Stimulated activated CD8-positive, alpha-beta memory T cell treated with anti-CD3 and anti-CD28 coated beads, Interleukin-7, amount 100 ng/mL, for 48 hours (primary cell): ENCODE data around the gene LRP8.

ENCODE experiments used
- DNase-seq, 2 donors: peaks; one replicate each; pipeline ENCODE4 v3.0.0-alpha.2; 2020; ENCODE audit warnings: low read depth in 1 of 2; ENCODE audit errors: extremely low read depth in 1 of 2

The LRP8 gene

DNA sequence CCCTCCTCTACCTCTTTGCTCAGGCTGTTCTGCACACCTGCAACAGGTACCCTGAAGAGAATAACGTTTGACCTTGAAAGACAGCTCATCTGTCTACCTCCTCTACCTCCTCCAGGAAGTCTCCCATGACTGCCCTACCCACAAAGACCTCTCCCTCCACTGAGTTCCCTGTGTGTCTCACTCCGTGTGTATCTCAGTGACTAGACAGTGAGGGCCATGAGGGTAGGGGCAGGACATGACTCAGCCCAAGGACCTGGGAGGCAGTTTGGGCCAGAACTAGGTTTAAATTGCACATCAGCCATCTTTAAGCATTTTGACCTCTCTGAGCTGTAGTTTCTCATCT is 32.0 kb upstream of the LRP8 start:
- DNase-seq = no peak

DNA sequence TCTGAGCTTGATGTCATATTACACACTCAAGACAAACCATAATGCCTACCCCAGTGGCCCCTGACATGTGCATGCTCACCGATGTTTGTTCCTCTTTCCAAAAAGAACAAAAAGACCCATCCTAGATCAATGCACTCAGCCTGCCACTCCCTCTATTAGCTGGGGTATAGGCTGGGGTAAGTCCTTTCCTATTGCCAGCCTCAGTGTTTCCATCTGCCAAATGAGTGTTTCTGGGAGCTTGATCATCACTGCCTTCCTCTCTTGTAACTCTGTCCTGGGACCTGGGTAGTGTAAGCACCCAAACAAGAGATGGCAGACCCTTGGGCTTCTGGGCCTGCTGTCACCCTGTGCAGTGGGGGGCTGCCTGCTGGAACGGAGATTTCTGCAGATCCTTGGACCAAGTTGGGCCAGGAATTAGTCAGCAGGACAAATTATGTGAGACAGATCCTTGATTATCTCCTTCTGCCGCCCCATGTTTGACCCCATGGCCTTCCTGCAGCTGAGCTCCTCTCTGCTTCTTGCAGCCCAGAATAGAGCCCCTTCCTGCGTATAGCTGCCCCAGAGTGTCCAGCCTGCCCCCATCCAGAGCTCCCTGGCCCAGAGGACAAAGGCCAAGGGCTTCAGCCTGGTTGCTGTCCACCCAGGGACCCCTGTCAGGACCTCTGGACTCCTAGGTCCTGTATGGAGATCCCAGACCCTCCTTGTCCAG is 31.5 kb upstream of the LRP8 start:
- no peak for DNase-seq

DNA sequence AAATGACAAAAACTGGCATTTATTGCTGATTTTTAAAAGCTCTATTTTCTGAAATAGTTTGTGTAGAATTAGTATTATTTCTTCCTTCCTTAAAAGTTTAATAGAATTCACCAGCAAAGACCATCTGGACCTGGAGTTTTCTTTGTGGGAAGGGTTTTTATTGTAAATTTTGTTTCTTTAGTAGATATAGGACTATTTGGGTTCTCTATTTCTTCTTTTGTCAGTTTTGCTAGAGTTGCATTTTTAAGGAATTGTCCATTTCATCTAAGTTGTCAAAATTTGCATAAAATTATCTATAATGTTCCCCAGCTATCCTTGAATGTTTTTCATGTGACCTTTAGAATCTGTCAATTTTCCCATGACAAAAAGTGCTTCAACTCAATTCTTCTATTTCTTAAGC is 28.8 kb upstream of the LRP8 start:
- no peak for DNase-seq

DNA sequence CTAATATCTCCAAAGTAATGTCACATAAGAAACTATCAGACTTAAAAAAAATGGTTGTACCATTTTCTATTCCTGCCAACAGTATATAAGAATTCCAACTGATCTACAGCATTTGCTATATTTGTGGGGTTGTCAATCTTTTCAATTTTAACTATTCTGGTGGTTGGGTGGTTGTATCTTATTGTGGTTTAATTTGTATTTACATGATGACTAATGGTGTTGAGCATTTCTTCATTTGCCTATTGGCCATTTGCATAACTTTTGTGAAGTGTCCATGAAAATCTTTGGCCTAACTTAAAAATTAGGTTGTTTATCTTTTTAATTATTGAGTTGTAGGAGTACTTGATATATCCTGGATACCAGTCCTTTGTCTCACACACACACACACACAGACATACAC is 26.2 kb upstream of the LRP8 start:
- DNase-seq = no peak

DNA sequence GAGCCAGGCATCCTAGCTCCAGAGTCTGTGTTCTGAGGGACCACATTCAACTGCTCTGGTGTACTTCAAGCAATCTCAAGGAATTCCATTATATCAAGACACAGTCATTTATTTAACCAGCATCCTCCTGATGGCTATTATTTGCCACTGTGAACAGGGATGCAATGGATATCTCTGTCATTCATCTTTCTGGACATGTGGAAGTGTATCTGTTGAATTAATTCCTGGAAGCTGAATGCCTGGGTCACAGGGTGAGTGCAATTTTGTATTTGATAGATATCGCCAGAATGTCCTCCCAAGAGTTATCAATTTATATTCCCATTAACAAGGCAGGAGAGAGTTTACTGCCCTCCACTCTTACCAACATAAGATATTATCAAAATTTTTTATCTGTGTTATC is 24.7 kb upstream of the LRP8 start:
- no peak for DNase-seq

DNA sequence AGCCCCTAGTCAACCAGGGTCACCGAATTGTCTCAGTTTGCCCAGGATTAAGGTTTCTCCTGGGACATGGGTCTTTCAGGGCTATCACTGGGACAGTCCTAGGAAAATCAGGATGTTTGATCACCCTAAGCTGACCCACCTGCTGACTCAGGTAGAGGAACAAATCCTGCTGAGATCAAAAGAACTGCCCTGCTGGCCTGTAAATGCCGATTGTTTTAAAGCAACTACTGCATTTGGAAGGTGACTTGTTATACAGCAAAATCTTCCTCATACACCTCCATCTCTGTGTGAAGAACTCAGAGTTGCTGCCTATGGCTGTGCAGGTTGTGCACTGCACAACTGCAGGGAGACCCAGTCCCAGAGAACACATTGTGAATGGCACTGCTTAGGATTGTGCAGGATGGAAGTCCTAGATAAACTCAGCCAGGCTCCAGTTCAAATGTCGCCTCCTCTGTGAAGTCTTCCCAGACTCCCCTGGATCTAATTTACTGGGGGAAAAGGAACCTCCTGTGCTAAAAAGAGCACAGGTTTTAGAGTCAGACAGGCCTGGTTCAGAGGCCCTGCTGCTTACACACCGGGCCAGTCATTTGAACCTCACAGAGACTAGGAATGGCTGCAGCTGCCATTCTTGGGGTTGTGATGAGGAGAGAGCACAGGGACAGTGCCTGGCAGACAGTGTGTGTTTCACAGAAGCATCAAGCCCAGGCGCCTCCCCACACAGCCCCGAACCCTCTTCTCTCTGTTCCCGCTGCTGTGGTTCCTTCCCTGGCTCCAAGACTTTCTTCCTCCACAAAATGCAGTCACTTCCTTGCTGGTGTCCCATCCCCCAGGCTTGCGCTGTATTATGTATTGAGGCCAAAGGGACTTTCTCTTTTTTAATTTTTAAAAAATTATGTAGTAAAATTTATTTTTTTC is 23.2 kb upstream of the LRP8 start:
- no peak for DNase-seq

DNA sequence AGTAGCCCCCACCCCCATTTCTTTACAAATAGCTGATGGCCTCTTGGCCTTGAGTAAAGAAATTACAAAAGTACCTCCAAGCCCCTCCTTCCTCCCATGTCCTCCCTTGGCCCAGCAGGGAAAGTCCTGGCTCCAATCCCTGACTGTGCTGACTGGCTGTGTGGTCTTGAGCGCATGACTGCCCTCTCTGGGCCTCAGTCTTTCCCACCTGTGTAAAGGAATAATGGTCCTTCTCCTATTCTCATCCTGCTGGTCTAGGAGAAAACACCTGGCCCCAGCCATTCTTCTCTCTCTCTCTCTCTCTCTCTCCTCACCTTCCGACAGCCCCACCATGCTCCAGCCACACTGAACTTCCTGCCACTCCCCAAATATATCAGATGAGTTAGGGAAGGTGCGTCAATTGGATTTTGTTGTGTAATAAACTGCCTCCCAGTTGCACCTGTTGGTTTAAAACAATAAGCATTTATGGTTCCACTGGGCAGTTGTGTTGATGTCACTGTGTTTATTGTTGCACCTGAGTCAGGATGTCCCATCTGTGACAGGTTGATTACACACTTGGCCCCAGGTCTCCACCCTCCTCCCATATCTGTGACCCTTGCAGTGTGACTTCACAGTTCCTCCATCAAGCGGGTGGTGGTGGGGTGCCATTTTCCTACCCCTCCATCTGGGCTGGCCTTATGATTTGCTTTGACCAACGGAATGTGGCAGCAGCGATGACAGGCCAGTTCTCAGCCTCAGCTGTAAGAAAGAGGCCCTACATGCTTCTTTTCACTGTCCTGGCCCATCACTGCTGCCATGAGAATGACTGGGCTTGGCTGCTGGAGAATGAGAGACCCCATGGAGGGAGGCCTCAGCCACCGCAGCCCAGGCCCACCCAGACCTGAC is 22.3 kb upstream of the LRP8 start:
- DNase-seq = no peak

DNA sequence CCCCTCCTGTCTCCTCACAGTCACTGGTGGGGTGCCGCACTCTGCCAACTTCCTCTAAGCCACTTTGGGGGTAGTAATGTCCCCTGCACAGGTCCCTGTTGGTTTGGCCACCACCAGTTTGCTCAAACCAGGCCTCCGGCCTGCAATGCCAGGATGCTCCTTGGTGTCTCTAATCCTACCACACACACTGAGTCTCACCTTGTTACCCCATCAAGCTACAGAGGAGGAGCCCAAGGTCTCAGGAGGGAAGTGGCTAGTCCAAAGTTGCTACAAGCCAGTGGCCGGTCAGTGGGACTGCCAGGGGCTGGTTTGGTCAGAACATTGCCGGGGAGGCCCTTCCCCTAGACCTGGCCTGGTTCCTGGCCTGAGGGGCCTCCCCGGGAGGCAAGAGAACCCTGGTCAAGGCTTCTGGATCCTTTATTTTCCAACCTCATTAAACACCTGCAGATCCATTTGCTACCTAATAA is 21.5 kb upstream of the LRP8 start:
- no peak for DNase-seq

DNA sequence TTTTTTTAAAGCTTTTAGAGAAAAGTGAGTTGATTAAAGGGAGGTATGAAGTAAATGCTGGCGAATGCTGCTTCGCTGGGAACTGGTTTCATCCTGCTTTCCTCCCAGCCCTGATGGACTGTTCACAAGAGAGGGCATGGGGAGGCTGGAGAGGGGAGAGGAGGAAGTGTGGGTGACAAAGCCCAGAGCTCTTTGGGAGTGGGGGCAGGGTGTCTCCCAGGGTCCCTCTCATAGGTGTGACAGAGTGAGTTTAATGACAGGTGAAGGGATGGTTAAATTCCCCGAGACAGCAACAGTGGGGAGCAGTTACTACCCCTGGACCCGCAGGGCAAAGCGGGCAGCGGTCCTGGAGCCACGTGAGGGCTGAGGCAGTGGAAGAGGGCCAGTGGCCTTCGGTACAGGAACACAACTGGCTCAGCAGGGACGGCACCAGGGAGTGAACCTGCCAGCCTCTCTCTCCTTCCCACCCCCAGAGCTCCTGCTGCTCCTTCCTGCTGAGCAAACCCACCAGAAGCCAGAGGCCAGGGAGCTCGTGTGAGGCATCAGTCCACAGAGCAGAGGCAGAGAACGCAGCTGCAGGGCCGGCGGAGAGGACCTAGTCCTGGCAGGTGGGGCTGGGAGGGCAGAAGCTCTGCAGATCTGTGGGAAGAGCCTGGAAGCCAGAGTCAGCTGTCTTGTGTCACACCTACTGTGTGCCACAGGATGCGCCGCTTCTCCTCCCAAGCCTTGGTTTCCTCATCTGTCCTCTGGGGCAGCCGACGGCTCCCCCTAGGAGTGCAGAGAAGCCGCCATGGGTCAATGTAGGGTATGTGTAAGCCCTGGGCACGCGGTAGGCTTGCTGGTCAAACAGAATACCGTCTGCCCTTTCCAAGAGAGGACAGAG is 20.9 kb upstream of the LRP8 start:
- no peak for DNase-seq

DNA sequence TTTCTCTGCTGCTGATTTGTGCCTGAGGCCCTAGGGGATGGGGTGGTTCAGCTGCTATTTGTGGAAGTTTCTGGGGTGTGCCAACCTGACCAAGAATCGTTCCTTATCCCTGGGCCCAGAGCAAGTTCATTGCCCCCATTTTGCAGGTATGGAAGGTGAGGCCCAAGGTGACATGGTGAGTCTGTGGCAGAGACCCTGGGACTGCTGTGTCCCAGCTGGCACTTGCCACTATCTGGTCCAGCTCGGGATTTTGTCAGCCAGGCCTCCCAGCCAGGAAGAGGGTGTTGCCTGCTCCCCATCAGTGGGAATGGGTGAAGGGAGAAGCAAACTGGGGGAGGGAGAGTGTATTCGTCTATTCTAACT is 18.9 kb upstream of the LRP8 start:
- no peak for DNase-seq

DNA sequence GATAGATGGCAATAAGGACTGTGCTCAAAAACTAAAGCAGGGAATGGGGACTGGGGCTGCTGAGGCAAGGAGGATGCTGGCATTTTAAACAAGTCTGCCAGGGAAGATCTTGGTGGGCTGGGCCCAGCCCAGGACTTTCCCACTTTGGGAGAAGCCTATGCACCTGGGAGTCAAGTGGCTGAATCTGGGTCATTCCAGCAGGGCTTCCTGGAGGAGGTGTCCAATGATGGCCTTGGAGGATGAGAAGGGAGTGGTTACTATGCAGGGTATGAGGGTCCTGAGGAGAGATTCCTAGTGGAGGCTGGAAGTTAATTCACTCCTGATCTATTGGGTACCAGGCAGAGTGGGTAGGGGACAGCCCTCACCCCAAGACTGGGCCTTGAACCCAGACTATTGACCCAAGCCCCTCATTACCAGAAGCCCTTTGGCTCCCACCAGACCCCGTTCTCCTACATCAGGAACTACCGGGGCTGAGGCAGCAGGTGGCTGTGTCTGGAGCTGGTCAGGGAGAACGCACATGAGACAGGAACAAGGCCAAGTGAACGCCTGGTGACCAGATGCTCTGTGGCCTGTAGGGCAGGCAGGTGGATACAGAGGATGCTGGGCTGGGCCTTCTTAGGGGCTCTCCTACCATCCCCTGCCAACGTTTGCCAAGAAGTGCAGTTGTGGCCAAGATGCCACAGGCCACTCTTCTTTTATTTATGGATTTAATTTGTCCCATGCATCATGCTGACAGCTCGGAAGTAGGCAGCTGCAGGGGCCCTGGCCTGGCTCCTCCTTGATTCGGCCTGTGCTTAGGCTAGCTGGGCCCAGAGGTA is 18.3 kb upstream of the LRP8 start:
- no peak for DNase-seq

DNA sequence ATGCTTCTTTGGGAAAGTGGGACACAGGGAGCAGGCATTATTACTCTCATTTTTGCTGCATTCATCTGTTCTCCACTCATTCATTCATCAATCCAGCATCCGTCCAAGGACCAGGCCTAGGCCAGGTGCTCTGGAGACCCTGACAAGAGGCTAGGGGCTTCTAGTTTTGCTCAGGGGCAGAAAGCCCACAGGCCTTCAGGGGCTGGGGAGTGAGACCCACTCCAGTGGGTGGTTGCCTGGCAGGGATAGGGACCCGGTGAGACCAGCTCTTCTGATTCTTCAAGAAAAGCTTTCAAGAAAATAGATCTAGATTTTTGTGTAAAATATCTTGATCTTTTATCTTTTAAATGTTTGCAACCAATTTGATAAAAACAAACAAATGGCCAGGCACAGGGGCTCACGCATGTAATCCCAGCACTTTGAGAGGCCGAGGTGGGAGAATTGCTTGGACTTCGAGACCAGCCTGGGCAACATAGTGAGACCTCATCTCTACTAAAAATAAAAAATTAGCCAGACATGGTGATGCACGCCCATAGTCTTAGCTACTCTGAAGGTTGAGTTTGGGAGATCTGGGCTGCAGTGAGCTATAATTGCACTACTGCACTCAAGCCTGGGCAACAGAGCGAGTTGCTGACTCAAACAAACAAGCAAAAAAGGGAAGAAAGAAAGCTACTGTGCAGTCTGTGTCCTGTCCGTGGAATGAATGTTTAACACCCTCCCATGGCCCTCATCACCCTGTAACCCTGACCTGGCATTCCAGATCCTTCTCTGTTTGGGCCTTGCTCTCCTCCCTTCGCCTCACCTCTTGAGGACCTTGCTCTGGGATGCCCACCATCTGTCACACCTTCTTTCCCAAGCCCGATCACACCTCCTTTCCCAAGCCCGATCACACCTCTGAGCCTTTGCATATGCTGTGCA is 17.3 kb upstream of the LRP8 start:
- DNase-seq = no peak

DNA sequence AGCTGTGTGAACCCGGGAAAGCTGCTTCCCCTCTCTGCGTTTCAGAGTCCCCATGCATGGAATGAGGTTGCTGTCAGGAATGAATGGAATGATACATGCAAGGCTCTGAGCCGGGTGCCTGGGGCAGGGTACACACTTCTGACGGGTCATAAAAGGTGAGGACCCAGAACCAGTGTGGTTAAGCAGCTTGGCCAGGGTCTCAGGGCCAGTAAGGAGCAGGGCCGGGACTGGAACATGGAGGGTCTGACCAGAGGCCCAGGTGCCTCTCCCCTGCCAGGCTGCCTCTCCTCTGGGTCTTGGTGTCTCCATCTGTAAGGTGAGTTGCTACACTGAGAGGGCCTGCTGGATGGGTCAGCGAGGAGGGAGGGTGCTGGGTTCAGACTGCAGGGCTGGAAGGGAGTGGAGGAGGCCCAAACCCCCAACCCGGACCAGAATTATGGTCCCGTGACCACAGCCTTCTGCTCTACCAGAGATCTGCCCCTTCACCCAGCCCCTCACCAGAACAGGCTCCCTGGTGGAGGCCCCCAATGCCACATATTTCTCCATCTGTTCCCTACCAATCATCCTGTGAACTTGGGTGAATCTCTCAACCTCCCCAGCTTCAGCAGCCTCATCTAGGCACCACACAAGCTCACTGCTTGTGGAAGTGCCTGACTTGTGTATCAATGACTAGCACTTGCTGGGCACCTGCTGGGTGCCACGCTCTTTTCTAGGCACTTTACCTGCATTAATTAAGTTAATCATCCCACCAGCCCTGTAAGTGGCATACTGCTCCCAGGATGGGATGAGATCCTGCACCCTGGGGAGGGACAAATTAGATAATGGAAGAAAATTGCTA is 16.2 kb upstream of the LRP8 start:
- no peak for DNase-seq

DNA sequence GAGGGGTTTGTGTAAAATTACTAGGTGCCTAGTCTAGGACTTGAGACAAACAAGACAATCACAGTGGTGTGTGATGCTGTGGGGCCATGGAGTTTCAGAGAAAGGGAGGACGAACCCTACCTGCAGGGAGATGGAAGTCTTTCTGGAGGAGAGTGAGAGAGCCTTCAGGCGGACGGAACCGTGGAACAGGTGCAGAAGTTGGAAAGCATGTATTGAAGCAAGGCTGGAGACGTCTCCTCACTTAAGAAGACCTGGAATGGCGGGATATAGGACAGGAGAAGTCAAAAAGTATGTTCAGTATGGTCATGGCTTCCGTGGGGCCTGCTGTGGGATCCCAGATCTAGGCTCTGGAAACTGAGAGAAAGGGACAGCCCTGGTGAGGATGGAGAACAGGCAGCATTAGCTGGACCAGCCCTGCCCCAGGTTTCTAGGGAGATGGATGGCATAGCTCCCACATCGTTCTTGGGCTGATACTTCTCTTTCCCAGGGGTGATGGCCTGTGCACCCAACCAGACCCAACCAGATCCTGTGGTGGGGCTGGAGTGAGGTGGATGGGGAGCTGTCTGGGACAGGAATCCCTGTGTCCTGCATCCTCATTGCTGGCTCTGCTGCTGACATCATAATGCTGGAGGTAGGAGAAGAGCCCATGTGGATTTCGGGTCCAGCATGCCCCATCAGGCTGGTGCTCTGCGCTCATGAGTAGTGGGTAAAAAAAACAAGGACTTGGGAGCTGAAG is 15.0 kb upstream of the LRP8 start:
- DNase-seq = no peak

DNA sequence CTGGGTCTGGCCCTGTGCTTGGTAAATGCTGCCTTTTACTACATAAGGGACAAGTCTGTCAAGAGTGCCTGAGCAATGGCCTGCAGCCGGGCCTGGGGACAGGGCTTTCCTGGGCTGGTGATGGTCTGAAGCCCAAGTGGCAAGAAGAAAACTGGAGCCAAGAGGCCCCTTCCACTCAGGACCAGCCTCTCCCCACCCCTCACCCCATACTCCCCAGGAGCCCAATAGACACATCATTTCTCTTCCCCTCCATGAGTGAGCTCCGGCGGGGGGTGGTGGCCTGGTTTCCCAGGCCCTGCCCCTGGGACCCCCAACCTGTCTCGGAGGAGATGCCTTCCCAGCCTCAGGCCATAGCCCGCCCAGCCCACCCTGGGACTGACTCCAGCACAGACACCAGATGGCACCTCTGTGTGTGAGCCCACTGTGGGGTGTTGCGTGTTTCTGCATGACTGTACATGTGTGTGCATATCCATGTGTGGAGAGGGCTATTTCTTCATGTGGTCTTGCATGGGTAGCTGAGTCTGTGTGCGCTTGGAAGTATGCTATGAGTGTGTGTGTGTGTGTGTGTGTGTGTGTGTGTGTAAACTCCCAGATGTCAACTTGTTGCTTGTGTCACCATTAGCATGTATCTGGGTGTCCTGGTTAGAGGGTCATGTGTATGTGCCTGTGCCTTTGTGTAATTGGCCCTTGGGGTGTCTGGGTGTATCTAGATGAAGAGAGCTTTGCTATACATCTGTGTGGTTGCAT is 14.3 kb upstream of the LRP8 start:
- no peak for DNase-seq

DNA sequence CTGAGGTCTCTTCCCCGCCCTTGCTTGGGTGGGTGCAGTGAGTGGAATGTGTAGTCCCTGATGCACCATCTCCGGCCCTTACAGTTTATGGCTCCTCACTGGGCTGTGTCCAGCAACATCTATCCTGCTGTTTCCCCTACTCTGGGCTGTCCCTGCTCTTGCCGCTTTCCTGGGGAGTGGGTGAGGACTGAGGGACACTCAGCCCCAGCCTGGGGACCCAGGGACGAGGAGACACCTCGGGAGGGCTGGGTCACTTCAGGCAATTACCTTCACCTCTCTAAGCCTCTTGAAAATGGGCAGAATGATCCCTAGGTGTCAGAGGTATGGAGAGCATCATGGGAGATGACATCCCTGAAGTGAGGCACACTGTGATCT is 13.6 kb upstream of the LRP8 start:
- no peak for DNase-seq
